Mesenchymal stem cell (in vitro differentiated cells and primary cell): Measurements from ENCODE around the gene PLEKHH1.

ENCODE experiments used
- DNase-seq: peaks from one replicate; pipeline ENCODE4 v3.0.0-alpha.2; 2013
- H2AFZ ChIP-seq: one replicate; pipeline ENCODE4 v1.6.1; 2013; ENCODE audit warnings: low read depth, mild to moderate bottlenecking, control low read depth, inconsistent platforms, low read length, moderate library complexity
- H2AK5ac ChIP-seq: 2 replicates; pipeline ENCODE4 v1.6.1; 2013; ENCODE audit warnings: low read length, moderate library complexity, mild to moderate bottlenecking, inconsistent platforms; ENCODE audit not compliant: severe bottlenecking
- H2BK120ac ChIP-seq: one replicate; pipeline ENCODE4 v1.6.1; 2013; ENCODE audit warnings: low read depth, mild to moderate bottlenecking, inconsistent platforms, low read length, moderate library complexity
- H2BK12ac ChIP-seq, 2 experiments: one replicate each; pipeline ENCODE4 v1.6.1; 2013; ENCODE audit warnings: inconsistent platforms in 2 of 2, low read length in 2 of 2, mild to moderate bottlenecking in 2 of 2, moderate library complexity in 2 of 2, control low read depth in 1 of 2
- H2BK15ac ChIP-seq: one replicate; pipeline ENCODE4 v1.6.1; 2013; ENCODE audit warnings: mild to moderate bottlenecking, low read depth, inconsistent platforms; ENCODE audit not compliant: poor library complexity, severe bottlenecking
- H2BK5ac ChIP-seq: 2 replicates; pipeline ENCODE4 v1.6.1; 2013; ENCODE audit warnings: low read depth, mild to moderate bottlenecking, low read length, control low read depth, inconsistent platforms; ENCODE audit not compliant: poor library complexity, severe bottlenecking
- H3K14ac ChIP-seq, 2 experiments: one replicate each; pipeline ENCODE4 v1.6.1; 2013; ENCODE audit warnings: inconsistent platforms in 2 of 2, low read length in 2 of 2, control low read depth in 1 of 2, mild to moderate bottlenecking in 1 of 2, moderate library complexity in 1 of 2
- H3K18ac ChIP-seq, 2 experiments: one replicate each; pipeline ENCODE4 v1.6.1; 2013; ENCODE audit warnings: inconsistent platforms in 2 of 2, low read length in 2 of 2, control low read depth in 1 of 2, low read depth in 1 of 2, mild to moderate bottlenecking in 1 of 2
- H3K23ac ChIP-seq, 2 experiments: one replicate each; pipeline ENCODE4 v1.6.1; 2013; ENCODE audit warnings: inconsistent platforms in 2 of 2, low read length in 2 of 2, mild to moderate bottlenecking in 2 of 2, moderate library complexity in 2 of 2, control low read depth in 1 of 2
- H3K27ac ChIP-seq: 2 replicates; pipeline ENCODE4 v1.5.1; 2013; ENCODE audit warnings: mild to moderate bottlenecking, moderate library complexity, low read length, control low read depth, inconsistent platforms; ENCODE audit not compliant: poor library complexity, severe bottlenecking
- H3K27me3 ChIP-seq, 2 experiments: 2 replicates each; pipeline versions ENCODE4 v1.6.1 to v1.7.0; 2013; ENCODE audit warnings: low read length in 2 of 2, mild to moderate bottlenecking in 2 of 2, moderate library complexity in 2 of 2, control low read depth in 1 of 2, inconsistent platforms in 1 of 2; ENCODE audit not compliant: control insufficient read depth in 1 of 2, insufficient read depth in 1 of 2
- H3K36me3 ChIP-seq, 2 experiments: 2 replicates each; pipeline versions ENCODE4 v1.6.1 to v1.7.0; 2013; ENCODE audit warnings: low read length in 2 of 2, control low read depth in 1 of 2, inconsistent platforms in 1 of 2, low read depth in 1 of 2, mild to moderate bottlenecking in 1 of 2; ENCODE audit not compliant: insufficient read depth in 2 of 2, control insufficient read depth in 1 of 2
- H3K4ac ChIP-seq, 2 experiments: one replicate each; pipeline ENCODE4 v1.6.1; 2013; ENCODE audit warnings: inconsistent platforms in 2 of 2, low read length in 2 of 2, mild to moderate bottlenecking in 2 of 2, moderate library complexity in 2 of 2, control low read depth in 1 of 2, low read depth in 1 of 2
- H3K4me1 ChIP-seq: 2 replicates; pipeline ENCODE4 v1.6.1; 2013; ENCODE audit warnings: low read depth, low read length, control low read depth; ENCODE audit not compliant: control insufficient read depth, insufficient read depth
- H3K4me2 ChIP-seq: 2 replicates; pipeline ENCODE4 v1.6.1; 2013; ENCODE audit warnings: low read length, mild to moderate bottlenecking, inconsistent platforms; ENCODE audit not compliant: poor library complexity, severe bottlenecking
- H3K4me3 ChIP-seq, 2 experiments: 2 replicates each; pipeline versions ENCODE4 v1.5.1 to v1.7.0; 2013; ENCODE audit warnings: low read length in 2 of 2, mild to moderate bottlenecking in 2 of 2, control low read depth in 1 of 2, low read depth in 1 of 2; ENCODE audit not compliant: insufficient read depth in 1 of 2
- H3K79me1 ChIP-seq: replicated peaks from 2 replicates; pipeline ENCODE4 v1.6.1; 2013; ENCODE audit warnings: mild to moderate bottlenecking, control low read depth, low read length, inconsistent platforms; ENCODE audit not compliant: poor library complexity, severe bottlenecking
- H3K9ac ChIP-seq: 2 replicates; pipeline ENCODE4 v1.7.0; 2013; ENCODE audit warnings: mild to moderate bottlenecking, low read length, moderate library complexity
- H3K9me3 ChIP-seq: 2 replicates; pipeline ENCODE4 v1.7.0; 2013; ENCODE audit warnings: mild to moderate bottlenecking, low read length; ENCODE audit not compliant: control insufficient read depth
- H4K8ac ChIP-seq: one replicate; pipeline ENCODE4 v1.6.1; 2013; ENCODE audit warnings: inconsistent platforms, mild to moderate bottlenecking, low read length, moderate library complexity
- H4K91ac ChIP-seq: one replicate; pipeline ENCODE4 v1.6.1; 2013; ENCODE audit warnings: mild to moderate bottlenecking, low read length, inconsistent platforms
- WGBS: methylation state at CpG from one replicate; pipeline ENCODE4 v1.1.7; 2013; ENCODE audit warnings: mixed read lengths; 5-methylcytosine and 5-hydroxymethylcytosine counted together

Gene PLEKHH1

GRCh38 chr14:67487332-67487731 lies 45.8 kb upstream of the PLEKHH1 start:
- Histone ChIP-seq H3K27me3 (peaks cover 0 to 21% of the 10 kb centered on the region in 2 experiments), H2BK12ac (no peak overlapping the region), H3K79me1 (no peaks in the 10 kb centered on the region), H3K9me3 (peaks cover under 1% of the 10 kb centered on the region), H3K27ac (no peak overlapping the region), H2AFZ (no peak overlapping the region), H3K4me1 (peaks cover 17% of the 10 kb centered on the region), H2BK5ac (no peak overlapping the region), H3K4me2 (no peak overlapping the region), H2BK15ac (no peak overlapping the region), H3K4me3 (no peak overlapping the region), H3K18ac (no peak overlapping the region), H4K8ac (no peak overlapping the region), H2BK120ac (no peak overlapping the region), H3K4ac (no peak overlapping the region), H3K14ac (no peak overlapping the region), H3K36me3 (no peaks in the 10 kb centered on the region), H4K91ac (no peak overlapping the region), H3K9ac (no peak overlapping the region), H3K23ac (no peak overlapping the region), H2AK5ac (no peak overlapping the region)
- DNase-seq, result no peak
- WGBS, result 79% methylated on average over 4 of the region's 4 CpGs

DNA sequence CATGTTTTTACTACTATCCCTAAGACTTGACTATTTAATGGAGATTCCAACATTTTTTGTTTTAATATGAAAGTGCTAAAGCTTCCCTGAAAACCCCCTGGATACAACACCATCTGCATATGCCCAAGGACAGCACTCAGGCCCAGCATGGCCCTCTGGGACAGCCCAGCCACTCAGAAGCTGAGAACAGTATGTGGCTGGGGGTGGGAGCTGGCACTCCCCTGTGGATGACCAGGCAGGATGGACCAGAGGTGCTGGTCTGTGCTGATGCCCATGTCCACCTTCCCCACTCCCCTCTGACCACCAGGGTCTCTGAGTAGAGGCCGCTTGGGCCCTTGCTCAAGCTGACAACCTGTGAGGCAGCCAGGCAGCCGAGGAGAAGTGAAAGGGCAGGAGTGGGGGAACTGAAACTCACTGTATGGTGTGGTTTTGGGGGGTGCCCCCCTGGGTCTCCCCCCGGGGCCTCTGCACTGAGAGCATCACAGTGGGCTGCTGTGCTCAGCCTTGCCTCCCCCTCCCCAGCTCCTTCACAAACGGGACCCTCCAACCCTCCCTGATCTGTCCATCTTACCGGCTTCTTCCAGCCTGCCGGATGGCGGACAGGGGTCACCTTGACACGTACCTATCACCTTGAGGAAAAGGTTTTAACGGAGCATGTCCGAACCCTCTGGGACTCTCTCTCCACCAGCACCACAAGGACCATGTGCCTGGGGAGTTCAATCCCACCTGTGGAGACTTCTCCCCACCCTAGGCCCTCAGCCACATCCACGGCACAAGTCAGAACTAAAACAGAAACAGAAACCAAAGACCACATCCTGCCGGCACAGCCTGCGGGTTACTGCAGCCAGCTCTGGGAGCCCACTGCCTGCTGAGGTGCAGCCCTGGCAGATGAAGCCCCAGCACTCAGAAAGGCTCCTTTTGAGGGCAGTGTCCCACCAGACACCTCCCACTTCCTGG lies 44.9 kb upstream of the PLEKHH1 start, which contains the start of gene TMEM229B:
Gene TMEM229B (minus strand): TSS at position 785 of the 957 bp plus-strand sequence. CDS start 14,798 bp downstream, outside the sequence.
- peaks cover 0 to 23% of the 10 kb centered on the region in 2 experiments for H3K27me3 ChIP-seq
- H3K14ac ChIP-seq, result no peak within 1 kb of the TSS
- H3K4me2 ChIP-seq, result no peak within 1 kb of the TSS
- no peaks in the 10 kb centered on the region for H3K36me3 ChIP-seq
- peak within 1 kb of the TSS in 1 of 2 experiments; percentile 18 for H3K4me3 ChIP-seq
- H3K23ac ChIP-seq, result no peak within 1 kb of the TSS
- no peak within 1 kb of the TSS for H2BK5ac ChIP-seq
- no peak within 1 kb of the TSS for H2BK120ac ChIP-seq
- H3K18ac ChIP-seq, result no peak within 1 kb of the TSS
- WGBS, result 88% methylated on average over 12 of the region's 13 CpGs
- no peak within 1 kb of the TSS for H4K91ac ChIP-seq
- H2BK15ac ChIP-seq, result no peak within 1 kb of the TSS
- peak within 1 kb of the TSS; percentile 36 for H3K9ac ChIP-seq
- H3K4me1 ChIP-seq, result peaks cover 15% of the 10 kb centered on the region
- H2BK12ac ChIP-seq, result no peak within 1 kb of the TSS
- H3K79me1 ChIP-seq, result no peaks in the 10 kb centered on the region
- peak within 1 kb of the TSS in 1 of 2 experiments; percentile 7 for H3K4ac ChIP-seq
- H3K9me3 ChIP-seq, result peaks cover 10% of the 10 kb centered on the region
- H4K8ac ChIP-seq, result no peak within 1 kb of the TSS
- no peak within 1 kb of the TSS for H3K27ac ChIP-seq
- DNase-seq, result peak; percentile 17
- no peak within 1 kb of the TSS for H2AK5ac ChIP-seq
- no peak within 1 kb of the TSS for H2AFZ ChIP-seq

DNA sequence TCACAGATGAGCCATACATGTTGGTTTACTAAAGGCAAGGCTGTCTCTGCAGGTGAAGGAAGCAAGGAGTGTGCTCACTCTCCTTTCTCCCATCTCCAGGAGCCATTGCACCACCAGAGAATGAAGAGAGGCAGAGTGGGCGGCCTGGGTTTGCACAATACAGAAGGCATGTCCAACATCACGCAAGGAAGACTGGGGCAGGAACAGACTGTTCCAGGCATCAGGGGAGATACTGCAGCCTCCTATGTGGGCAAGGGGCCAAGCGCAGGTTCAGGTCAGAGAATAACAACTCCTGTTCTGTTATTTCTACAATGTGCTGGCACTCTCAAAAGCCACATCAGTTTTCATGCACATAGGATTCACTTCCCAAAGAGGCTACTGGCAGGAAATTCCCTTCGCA lies 42.9 kb upstream of the PLEKHH1 start:
- no peaks in the 10 kb centered on the region for H3K36me3 ChIP-seq
- peaks cover 0 to 23% of the 10 kb centered on the region in 2 experiments for H3K27me3 ChIP-seq
- no peak overlapping the region for H3K4me2 ChIP-seq
- no peak overlapping the region for H3K4me3 ChIP-seq
- no peak overlapping the region for H2BK15ac ChIP-seq
- no peak overlapping the region for H2BK5ac ChIP-seq
- H3K79me1 ChIP-seq, result no peaks in the 10 kb centered on the region
- H3K14ac ChIP-seq, result no peak overlapping the region
- no peak overlapping the region for H2AFZ ChIP-seq
- WGBS, result 73% methylated on average over 4 of the region's 4 CpGs
- no peak overlapping the region for H3K27ac ChIP-seq
- no peak overlapping the region for H4K8ac ChIP-seq
- peaks cover 24% of the 10 kb centered on the region for H3K9me3 ChIP-seq
- no peak overlapping the region for H3K9ac ChIP-seq
- H4K91ac ChIP-seq, result no peak overlapping the region
- no peak overlapping the region for H3K18ac ChIP-seq
- H2AK5ac ChIP-seq, result no peak overlapping the region
- H2BK12ac ChIP-seq, result no peak overlapping the region
- DNase-seq, result no peak
- peaks cover 8% of the 10 kb centered on the region for H3K4me1 ChIP-seq
- no peak overlapping the region for H3K23ac ChIP-seq
- no peak overlapping the region for H2BK120ac ChIP-seq
- no peak overlapping the region for H3K4ac ChIP-seq

GRCh38 chr14:67491285-67491684 lies 41.8 kb upstream of the PLEKHH1 start:
- 61% methylated on average over 3 of the region's 3 CpGs for WGBS
- Histone ChIP-seq H3K36me3 (no peaks in the 10 kb centered on the region), H3K4me2 (no peak overlapping the region), H2BK120ac (no peak overlapping the region), H3K4ac (no peak overlapping the region), H3K23ac (no peak overlapping the region), H2BK12ac (no peak overlapping the region), H2AK5ac (no peak overlapping the region), H3K18ac (no peak overlapping the region), H3K4me3 (no peak overlapping the region), H3K27ac (no peak overlapping the region), H4K91ac (no peak overlapping the region), H3K9me3 (peaks cover 24% of the 10 kb centered on the region), H2BK15ac (no peak overlapping the region), H3K4me1 (peaks cover 4% of the 10 kb centered on the region), H2BK5ac (no peak overlapping the region), H4K8ac (no peak overlapping the region), H3K27me3 (peaks cover 0 to 23% of the 10 kb centered on the region in 2 experiments), H2AFZ (no peak overlapping the region), H3K9ac (no peak overlapping the region), H3K79me1 (no peaks in the 10 kb centered on the region), H3K14ac (no peak overlapping the region)
- no peak for DNase-seq
